HG03060 (cell line): ENCODE results near the gene KRT76.
"Not testable (repeated sequence)": the region's sequence is repeated elsewhere in the genome, so short reads cannot be mapped to it uniquely, and the experiment has no call there.

ENCODE experiments used
- ATAC-seq: cut with Tn5 transposase; IDR thresholded peaks from one replicate; pipeline ENCODE4 v1.9.1; 2021; ENCODE audit warnings: low read depth, moderate number of reproducible peaks; ENCODE audit not compliant: unreplicated experiment

The KRT76 gene

DNA sequence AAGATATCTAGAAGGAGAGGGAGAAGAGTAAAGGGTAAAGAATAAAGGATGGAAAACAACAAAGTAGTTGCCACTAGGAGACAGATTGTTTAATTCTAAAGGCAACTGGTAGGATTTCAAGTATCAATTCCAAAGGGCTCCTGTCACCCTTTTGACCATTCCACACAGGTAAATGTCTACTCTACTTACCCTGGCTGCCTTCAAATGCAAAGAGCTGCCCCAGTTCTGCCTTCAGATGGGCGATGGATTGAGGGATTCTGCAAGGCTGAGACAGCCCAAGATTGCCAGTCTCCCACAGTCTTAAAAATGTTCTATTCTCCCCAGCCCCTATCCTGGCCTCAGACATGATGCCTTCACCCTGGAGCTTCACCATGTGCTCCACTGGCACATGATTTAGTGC lies 11.4 kb downstream of the KRT76 start:
- no peak for ATAC-seq

DNA sequence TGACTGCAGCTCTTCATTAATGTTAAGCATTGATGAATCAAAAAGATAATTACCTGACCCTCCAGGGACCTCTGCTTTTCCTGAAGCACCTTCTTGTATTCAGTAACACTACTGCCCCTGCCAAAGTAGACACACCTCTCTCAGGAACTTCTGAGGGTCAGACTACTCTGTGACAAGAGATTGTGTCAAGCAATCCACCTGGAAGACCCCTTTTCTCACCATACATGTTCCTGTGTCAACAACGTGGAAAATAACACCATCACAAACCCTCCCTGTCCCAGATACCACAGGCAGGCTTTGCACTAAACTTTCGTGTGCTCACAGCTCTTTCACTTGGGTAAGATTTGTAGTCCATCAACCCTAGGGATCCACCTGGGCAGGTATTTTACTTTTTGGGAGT lies 13.2 kb downstream of the KRT76 start:
- no peak for ATAC-seq

DNA sequence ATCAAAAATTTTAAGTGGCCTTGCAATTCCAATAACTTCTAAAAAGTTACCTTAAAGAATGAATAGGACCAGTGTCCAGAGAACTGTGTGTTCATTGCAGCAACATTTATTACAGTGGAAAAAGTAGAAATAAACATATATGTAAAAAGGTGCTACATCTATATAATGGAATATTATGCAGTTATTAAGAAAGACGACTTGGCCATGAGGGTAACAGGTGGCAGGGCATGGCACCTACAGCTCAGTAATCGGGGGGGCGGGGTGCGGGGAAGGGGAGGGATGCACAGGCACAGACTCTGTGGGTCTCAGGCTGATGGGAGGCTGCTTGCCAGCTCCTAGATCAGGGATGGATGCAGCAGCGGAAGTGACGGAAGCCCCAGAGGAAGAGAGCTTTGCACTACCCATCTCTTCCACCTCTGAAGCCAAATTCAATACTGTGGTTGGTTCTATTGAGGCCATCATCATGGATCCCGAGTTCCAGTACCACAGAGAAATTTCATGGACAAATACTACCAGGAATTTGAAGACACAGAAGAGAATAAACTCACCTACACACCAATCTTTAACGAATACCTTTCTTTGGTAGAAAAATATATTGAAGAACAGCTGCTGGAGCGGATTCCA lies 14.0 kb downstream of the KRT76 start:
- no peak for ATAC-seq

DNA sequence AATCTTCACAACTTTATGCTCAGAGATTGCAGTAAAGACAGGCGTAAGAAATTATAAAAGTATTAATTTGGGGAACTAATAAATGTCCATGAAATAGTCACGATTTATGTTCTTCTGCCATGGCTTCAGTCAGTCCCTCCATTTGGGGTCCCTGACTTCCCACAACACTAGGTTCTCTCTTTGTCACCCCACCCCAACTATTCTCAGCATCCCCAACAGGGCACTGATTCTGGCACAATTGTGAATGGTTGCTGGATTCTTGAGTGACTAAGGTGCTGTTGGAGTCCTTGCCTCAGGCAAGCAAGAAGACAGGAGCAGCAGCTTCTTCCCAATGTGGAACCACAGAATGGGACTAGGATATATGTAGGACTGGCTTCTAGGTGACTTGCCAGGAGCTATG lies 15.3 kb downstream of the KRT76 start:
- ATAC-seq, result no peak

DNA sequence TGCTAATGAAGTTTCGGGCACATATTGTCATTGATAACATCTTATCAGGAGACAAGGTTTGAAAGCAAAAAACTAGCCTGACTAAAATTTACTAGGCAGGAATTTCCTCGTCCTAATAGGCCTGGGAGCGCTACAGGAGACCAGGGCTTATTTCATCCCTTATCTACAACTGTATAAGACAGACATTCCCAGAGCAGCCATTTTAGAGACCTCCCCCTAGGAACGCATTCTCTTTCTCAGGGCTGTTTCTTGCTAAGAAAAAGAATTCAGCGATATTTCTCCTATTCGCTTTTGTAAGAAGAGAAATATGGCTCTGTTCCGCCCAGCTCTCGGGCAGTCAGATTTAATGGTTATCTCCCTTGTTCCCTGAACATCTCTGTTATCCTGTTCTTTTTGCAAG lies 15.9 kb downstream of the KRT76 start:
- ATAC-seq, result not testable (repeated sequence)

DNA sequence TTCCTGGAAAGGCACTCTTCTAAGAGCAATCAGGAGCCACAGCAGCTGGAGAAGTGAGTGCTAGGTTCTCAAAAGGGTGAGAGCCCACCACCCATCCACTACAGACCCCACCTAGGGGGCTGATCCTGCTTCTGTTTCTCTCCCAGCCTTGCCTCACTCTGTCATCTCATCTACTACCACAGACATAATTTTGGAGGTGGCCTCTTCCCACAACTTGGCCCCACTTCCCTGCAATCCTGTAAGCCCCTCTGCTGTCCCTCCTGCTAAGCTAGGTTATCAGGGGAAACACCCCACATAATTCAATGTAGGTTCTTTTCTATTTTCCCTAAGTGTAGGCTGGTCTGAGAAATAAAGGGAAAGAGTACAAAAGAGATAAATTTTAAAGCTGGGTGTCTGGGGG lies 16.5 kb downstream of the KRT76 start:
- ATAC-seq, result no peak

DNA sequence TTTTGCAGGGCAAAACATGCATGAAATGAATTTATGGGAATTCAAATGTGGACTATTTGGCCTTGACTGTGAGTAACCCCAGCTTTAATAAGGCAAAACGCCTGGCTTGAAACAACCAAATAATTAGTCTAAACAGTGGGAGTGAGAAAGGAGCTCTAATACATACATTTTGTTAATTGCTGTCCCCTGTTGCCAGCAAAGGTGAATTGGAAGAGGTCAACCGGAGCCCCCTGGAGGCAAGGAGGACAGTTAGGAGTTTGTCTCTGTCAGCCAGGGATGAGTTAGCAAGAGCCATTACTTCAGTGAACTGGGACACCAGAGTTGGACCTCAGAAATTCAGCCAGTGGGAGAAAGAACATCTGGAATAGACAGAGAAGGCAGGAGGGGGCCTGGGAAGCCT lies 17.4 kb downstream of the KRT76 start:
- no peak for ATAC-seq

DNA sequence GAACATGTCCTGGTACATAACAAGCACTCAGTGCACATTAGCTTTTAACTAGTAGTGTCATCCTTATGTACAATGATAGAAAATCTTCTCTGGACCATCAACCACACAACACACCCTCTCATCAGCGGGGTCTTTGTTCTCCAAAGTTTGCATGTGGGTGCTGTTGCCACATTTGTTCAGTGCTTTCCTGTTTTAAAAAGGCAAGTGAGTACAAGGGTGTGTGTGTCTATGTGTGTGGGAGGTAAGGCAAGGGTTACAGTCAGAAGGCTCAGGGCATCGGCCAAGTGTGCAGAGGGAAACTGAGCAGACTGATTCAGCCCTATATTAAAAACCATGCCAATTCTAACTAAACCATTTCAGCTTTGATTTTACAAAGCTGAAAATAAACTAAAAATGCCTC lies 17.9 kb downstream of the KRT76 start:
- no peak for ATAC-seq

DNA sequence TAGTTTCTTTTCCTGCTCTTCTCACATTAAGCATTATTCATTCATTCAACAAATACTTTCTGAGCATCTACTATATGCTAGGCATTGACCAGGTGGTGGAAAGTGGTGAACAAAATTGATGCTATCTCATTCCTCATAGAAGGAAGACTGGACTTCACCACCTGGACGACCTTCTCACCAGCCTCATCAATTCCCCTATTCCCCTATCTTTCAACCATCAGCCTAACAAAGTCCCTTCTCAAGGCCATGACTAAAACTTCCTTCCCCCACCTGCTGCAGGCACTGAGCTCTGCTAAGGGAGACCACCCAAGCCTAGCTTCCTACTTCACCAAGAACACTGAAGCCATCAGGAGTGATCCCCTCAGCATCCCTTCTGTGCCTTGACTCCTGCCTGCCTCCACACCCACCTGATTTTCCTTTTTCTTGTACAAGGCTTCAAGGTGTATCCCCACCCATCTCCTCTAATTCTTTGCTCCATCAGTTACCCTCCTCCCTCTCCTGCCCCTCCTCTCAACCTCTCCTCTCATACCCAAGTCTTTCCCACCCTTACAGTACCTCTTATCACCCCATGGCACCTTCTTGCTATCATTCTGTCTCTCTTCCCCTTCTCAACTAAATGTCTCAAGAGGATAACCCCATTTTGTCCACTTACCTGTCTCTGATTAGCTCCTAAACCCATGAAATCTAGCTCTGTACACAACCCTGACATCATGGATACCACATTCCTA lies 19.5 kb downstream of the KRT76 start:
- no peak for ATAC-seq

DNA sequence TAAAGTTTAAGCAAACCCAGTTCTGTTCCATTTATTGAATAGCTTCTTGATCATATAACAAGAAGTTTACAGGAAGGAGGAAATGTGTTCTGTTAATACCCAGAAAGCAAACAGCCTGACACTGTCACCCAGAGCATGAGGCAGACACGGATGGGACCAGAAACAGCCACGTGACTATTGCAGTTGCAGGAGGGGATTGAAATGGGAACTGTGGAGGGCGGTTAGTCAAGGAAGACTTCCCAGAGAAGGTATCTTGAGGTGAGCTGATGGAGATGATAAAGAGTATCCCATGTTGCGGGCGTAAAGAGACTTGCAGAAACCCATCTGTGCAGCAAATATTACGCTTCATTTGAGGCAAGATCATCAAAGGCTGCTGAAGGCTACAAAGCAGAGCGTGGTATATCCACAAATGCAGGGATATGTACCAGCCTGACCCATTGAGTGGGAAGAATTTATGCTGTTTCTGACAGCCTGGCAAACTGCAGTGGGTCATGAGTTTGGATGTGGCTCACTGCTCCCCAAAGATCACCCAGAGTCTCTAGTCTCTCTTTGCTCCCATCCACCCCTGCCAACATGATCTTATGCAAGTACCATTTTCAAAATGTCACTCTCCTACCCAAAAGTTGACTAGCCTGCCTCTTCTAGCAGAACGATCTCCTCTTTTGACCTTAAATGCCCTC lies 20.7 kb downstream of the KRT76 start:
- ATAC-seq, result no peak

DNA sequence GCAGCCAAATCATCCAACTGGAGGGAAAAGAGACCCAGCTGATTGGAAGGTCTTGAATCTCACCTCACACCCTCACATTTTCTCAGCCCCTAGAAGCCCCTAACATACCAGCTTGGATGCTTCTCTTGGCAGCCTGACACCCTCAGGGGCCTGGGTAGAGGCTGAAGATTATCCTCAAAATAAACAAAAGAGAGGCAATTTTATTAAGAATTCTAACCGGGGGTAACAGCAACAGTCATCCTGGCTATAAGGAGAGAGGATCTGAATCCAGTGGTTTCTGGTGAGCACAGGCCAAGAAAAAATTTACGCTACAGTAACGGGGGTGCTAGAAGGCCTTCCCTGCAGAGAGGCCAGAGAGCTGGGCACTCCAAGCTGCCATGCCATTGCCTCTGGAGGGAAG lies 21.6 kb downstream of the KRT76 start:
- ATAC-seq, result no peak

DNA sequence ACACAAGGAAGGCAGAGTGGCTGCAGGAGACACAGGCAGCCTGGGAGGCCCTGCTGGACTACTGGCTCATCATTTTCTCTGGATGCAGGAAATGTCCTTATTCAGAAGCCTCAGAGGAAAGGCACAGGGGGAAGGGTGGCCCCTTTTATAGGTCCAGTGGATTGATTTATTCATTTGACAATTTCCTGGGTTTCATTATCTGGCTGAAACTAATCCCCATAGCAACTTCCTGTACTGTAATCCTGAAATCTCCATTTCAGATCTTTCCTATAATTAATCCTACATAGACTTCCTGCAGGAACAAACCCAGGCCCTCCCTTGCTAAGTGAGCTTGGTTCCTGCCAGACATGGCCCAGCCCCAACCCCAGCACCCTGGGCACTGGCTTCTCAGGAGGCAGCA lies 23.0 kb downstream of the KRT76 start:
- no peak for ATAC-seq

DNA sequence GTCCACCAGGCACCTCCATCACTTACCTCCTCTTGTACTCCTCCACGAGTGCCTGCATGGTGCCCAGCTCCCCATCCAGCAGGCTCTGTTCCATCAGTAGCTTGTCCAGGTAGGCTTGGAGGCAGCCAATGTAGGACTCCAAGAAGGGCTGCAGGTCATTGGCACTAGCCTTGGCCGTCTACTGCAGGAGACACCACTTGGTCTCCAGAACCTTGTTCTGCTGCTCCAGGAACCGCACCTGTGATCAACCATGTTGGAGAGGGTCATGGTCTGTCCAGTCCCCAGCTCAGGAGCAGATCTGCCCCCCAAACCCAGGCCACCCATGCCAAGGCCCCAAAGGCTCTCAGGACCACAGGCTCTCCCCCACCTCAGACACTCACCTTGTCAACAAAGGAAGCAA lies 23.9 kb downstream of the KRT76 start:
- ATAC-seq, result no peak

DNA sequence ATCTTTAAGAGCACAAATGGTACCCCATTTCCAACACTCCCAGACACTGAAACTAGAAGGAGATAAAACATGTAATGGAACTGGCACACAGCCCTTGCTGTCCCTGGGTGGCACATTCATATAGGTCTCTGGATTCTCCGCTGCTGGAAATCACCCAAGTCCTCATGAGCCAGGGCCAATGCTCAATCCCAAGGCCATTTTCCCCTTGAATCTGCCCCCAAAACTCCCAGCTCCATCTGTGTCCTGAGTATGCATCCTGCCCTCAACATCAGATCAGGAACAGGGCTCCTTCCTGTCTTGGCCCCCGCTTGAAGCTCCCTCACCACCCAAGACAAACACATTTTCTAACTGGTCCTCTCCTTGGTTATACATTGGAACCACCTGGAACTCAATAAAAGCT lies 24.6 kb downstream of the KRT76 start:
- no peak for ATAC-seq

DNA sequence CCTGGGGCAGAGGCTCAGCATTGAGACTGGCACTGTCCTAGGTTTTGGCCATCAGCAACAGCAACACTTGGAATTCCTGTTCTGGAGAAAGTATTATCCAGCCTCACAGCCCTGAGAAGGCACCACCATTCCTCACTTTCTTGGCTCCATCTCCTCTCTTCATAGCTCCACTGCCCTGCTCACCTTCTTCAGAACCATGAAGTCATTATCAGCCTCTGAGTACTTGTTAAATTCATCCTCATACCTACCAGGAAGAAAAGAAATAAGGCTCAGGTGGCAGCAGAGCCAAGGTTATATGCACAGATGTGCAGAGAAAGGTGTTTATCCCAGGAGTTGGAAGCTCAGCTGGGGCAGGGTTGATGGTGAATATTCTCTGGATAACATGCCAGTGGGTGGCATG lies 25.4 kb downstream of the KRT76 start:
- no peak for ATAC-seq

DNA sequence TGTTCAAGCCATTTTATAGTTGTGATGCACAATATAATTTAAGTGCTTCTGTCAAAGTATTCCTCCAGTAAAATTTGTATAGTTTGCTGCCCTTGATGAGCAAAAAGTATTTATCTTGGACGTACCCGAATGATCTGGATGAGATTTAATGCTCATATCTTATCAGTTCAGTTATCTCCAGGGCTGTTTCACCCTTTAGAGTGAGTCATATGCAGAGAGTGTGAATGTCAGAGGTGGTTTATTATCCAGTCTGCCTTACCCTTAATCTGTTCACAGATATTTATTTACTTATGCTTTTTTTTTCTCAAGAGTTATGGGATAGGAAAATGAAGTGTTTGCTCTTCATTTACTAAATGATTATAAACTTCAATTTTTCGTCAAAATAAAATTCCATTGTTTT lies 26.6 kb downstream of the KRT76 start:
- not testable (repeated sequence) for ATAC-seq

DNA sequence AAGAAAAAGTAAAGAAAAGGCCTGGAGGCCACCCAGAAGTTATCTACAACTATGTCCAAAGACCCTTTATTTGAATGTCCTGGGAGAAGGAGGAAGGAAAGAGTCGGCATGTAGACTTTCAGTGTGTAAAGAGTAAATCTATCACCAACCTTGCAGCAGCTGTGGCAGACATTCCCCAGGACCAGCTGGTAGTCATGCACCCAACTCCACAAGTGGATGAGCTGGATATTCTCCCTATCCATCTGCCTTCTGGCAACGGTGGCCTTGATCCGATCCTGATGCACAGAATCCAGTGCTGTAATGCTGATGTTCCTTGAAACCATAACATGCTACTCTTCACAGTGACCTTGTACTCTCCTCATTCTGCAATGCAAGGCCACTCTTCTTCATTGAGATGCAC lies 27.3 kb downstream of the KRT76 start:
- no peak for ATAC-seq

DNA sequence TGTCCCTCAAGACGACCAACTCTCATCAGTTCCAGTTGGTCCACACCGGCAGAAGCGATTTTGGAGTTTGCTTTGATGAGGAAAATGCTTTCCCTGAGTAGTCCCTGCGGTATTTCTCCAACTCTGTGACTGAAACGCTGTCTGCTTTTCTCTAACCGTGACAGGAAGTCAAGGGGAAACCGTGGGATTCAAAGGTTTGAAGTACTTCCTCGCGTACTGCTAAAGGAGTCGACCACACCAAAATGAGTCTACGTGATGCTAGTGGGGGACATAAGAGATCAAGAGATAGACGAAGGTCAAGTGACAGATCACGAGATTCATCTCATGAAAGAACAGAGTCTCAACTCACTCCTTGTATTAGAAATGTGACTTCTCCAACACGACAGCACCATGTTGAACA lies 28.6 kb downstream of the KRT76 start:
- ATAC-seq, result no peak

DNA sequence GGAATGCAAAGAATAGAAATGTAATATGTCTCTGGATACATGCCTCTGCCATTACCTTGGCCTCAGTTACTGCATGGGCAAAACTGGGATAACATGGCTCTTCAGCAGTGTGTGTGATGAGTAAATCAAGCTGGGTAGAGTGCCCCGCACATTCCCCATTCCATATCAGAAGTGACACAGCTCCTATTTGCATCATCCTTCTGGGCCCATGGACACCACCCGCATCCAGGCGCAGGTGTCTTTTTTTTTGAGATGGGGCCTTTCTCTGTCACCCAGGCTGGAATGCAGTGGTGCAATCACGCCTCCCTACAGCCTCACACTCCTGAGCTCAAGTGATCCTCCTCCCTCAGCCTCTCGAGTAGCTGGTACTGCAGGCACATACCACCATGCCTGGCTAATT lies 31.6 kb downstream of the KRT76 start:
- no peak for ATAC-seq

DNA sequence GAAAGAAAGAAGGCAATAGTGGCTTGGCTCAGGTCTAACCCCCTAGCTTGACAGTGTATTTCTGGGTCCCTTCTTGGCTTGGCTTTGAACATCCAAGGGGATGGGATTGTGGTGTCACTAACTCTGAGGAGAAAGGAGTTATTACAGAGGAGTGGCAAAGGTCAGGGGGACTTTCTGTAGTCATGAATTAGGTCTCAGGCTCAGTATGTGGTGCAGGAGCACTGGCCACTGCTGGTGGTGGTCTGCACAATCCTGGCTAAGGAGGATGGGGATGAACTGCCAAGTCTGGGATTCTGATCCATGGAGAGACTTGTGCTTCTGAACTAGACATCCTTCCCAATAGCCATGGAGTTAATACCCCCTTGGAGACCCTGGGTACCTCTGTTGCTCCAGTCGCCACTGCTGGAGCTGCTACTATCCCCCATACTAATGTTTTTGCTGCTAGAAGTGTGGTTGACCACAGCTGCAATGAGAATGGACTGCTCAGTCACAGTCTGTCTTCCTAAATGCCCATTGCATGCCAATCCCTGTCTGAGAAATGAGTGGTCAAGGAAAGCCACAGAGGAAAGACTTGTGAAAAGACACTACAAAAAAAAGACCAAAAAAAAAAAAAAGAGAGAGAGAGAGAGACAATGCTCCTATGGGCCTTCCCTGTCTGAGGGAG lies 32.5 kb downstream of the KRT76 start:
- no peak for ATAC-seq

DNA sequence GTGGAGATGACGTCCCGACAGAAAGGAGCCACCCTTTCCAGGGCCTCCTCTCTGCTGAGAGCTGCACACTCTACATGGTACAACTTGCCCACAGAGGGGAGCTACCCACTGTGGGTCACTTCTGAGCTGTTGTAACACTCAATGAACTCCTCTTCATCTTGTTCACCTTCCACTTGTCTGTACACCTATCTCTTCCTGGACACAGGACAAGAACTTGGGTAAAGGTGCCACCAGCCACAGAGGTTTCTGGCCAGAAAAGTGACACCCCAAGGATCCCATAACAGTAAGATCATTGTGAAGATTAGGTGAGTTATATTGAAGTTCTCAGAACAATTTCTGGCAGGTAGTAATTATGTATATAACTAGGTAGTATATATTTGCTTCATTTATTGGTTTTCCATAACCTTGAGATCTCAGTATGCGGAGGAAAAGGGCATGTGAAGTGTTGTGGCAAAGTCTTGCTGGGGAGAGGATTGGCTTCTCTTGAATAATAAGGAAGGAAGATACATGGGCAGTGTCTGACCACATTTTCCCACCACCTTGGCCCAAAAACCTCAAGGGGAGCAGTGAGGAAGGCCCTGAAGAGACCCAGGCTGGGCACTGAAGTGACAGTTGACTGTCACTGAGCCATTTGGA lies 34.2 kb downstream of the KRT76 start:
- no peak for ATAC-seq
